ENCODE results near the gene OR4D6. TPM values are rescaled to one million over a fixed set of nuclear protein-coding genes. Genes with fewer than 3 reads are reported as not detected.

The OR4D6 gene
- total and polyA plus RNA-seq, 2 donors (not counting 3 experiments of a cell fraction or from before 2014, with no cell fraction given) = not detected

- CTCF ChIA-PET = no interaction called here
- Histone ChIP-seq H3K4me1 (ENCODE audit: control insufficient read depth, extremely low read depth, insufficient read depth, low read length) (no peaks in the 10 kb centered on the region), H3K4me2 (ENCODE audit: insufficient read depth, low read length) (no peak overlapping the region), H3K4me3 (replicated peaks in 1 of 3; ENCODE audit: insufficient read depth in 1 of 3, low read depth in 1 of 3, low read length in 3 of 3) (no peak overlapping the region), H3K36me3 (ENCODE audit: control insufficient read depth in 2 of 2, extremely low read depth in 1 of 2, insufficient read depth in 2 of 2, low read length in 2 of 2) (no peaks in the 10 kb centered on the region), H3K9me3 (replicated peaks; ENCODE audit: control insufficient read depth, insufficient read depth, low read length) (no peaks in the 10 kb centered on the region), H4K20me1 (replicated peaks; ENCODE audit: control insufficient read depth, extremely low read depth, insufficient read depth, low read length) (no peaks in the 10 kb centered on the region), H2AFZ (ENCODE audit: low read depth, low read length) (no peak overlapping the region), H3K27ac (ENCODE audit: insufficient read depth, low read depth, low read length) (no peak overlapping the region), H3K9ac (replicated peaks; ENCODE audit: extremely low read depth, insufficient read depth, low read length) (no peak overlapping the region), H3K79me2 (ENCODE audit: control insufficient read depth, insufficient read depth, low read length) (no peaks in the 10 kb centered on the region), H3K9me1 (replicated peaks; ENCODE audit: control insufficient read depth, extremely low read depth, insufficient read depth, low read length) (no peaks in the 10 kb centered on the region), H3K27me3 (ENCODE audit: control insufficient read depth in 2 of 2, insufficient read depth in 2 of 2, low read length in 2 of 2) (peaks cover 0 to 2% of the 10 kb centered on the region in 2 experiments)
- POLR2A ChIA-PET = no interaction called here
- no peak for FAIRE-seq
- no peak for TF ChIP-seq MYC (IDR thresholded peaks at IDR 0.05; ENCODE audit: low read depth, low read length)
- intact Hi-C loops (cut with micrococcal nuclease) (no loop called here), dilution Hi-C loops (cut with MboI; ENCODE audit: extremely low pct_ligation_motif_present, low sequenced_read_pairs) (no loop called here)
- BruUV-seq (replicated peaks) = no TSS peak
- DNase-seq (ENCODE audit: low read depth, low spot score) = no peak
Measured at GRCh38 chr11:59417023-59417422, 39.7 kb upstream of the OR4D6 start.

GRCh38 chr11:59418156-59418555, 38.6 kb upstream of the OR4D6 start:
- Histone ChIP-seq H3K27ac (ENCODE audit: insufficient read depth, low read depth, low read length) (no peak overlapping the region), H3K4me2 (ENCODE audit: insufficient read depth, low read length) (no peak overlapping the region), H3K4me1 (ENCODE audit: control insufficient read depth, extremely low read depth, insufficient read depth, low read length) (no peaks in the 10 kb centered on the region), H2AFZ (ENCODE audit: low read depth, low read length) (no peak overlapping the region), H3K36me3 (ENCODE audit: control insufficient read depth in 2 of 2, extremely low read depth in 1 of 2, insufficient read depth in 2 of 2, low read length in 2 of 2) (no peaks in the 10 kb centered on the region), H3K27me3 (ENCODE audit: control insufficient read depth in 2 of 2, insufficient read depth in 2 of 2, low read length in 2 of 2) (peaks cover 0 to 2% of the 10 kb centered on the region in 2 experiments), H4K20me1 (replicated peaks; ENCODE audit: control insufficient read depth, extremely low read depth, insufficient read depth, low read length) (no peaks in the 10 kb centered on the region), H3K9me1 (replicated peaks; ENCODE audit: control insufficient read depth, extremely low read depth, insufficient read depth, low read length) (no peaks in the 10 kb centered on the region), H3K9ac (replicated peaks; ENCODE audit: extremely low read depth, insufficient read depth, low read length) (no peak overlapping the region), H3K9me3 (replicated peaks; ENCODE audit: control insufficient read depth, insufficient read depth, low read length) (no peaks in the 10 kb centered on the region), H3K4me3 (replicated peaks in 1 of 3; ENCODE audit: insufficient read depth in 1 of 3, low read depth in 1 of 3, low read length in 3 of 3) (no peak overlapping the region), H3K79me2 (ENCODE audit: control insufficient read depth, insufficient read depth, low read length) (no peaks in the 10 kb centered on the region)
- dilution Hi-C loops (cut with MboI; ENCODE audit: extremely low pct_ligation_motif_present, low sequenced_read_pairs) = no loop called here
- DNase-seq (ENCODE audit: low read depth, low spot score) (no peak), FAIRE-seq (no peak)
- no TSS peak for BruUV-seq (replicated peaks)
- intact Hi-C loops (cut with micrococcal nuclease) = no loop called here
- POLR2A ChIA-PET = no interaction called here
- CTCF ChIA-PET = interaction anchor here (1.2 kb wide), 1 partner anchor 246 kb away, joined by 3 read pairs; the partner anchor contains the start of gene DTX4
- TF ChIP-seq JUN (IDR thresholded peaks at IDR 0.05; ENCODE audit: borderline replicate concordance, insufficient read depth, insufficient read length, low read depth) (no peak), POLR2A (IDR thresholded peaks at IDR 0.05; ENCODE audit: low read depth, low read length) (no peak), POLR2AphosphoS5 (IDR thresholded peaks at IDR 0.05; ENCODE audit: insufficient read depth, low read depth, low read length) (no peak), FOS (IDR thresholded peaks at IDR 0.05; ENCODE audit: borderline replicate concordance, insufficient read depth, low read length) (no peak), GATA2 (IDR thresholded peaks at IDR 0.05; ENCODE audit: insufficient read depth, insufficient read length, low read depth, low read length) (no peak), EZH2 (IDR thresholded peaks at IDR 0.05; ENCODE audit: borderline replicate concordance, low read depth, low read length, severe bottlenecking) (no peak), MYC (IDR thresholded peaks at IDR 0.05; ENCODE audit: low read depth, low read length) (no peak)
- TF ChIP-seq, protein P1, sequence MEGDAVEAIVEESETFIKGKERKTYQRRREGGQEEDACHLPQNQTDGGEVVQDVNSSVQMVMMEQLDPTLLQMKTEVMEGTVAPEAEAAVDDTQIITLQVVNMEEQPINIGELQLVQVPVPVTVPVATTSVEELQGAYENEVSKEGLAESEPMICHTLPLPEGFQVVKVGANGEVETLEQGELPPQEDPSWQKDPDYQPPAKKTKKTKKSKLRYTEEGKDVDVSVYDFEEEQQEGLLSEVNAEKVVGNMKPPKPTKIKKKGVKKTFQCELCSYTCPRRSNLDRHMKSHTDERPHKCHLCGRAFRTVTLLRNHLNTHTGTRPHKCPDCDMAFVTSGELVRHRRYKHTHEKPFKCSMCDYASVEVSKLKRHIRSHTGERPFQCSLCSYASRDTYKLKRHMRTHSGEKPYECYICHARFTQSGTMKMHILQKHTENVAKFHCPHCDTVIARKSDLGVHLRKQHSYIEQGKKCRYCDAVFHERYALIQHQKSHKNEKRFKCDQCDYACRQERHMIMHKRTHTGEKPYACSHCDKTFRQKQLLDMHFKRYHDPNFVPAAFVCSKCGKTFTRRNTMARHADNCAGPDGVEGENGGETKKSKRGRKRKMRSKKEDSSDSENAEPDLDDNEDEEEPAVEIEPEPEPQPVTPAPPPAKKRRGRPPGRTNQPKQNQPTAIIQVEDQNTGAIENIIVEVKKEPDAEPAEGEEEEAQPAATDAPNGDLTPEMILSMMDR (IDR thresholded peaks at IDR 0.05; ENCODE audit: extremely low read depth in 1 of 2, insufficient read depth in 1 of 2, low read depth in 1 of 2, low read length in 2 of 2) = no peak
- TF ChIP-seq, protein P2, sequence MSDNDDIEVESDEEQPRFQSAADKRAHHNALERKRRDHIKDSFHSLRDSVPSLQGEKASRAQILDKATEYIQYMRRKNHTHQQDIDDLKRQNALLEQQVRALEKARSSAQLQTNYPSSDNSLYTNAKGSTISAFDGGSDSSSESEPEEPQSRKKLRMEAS (IDR thresholded peaks at IDR 0.05; ENCODE audit: insufficient read depth, insufficient read length) = no peak
